Uterus (tissue), 2 donors: ENCODE measurements around the gene SPATA9.

Experiments used
- CTCF ChIP-seq, 4 experiments: fragments of 200-600 bp in 2 of 4; fragments of 450-650 bp in 2 of 4; sonication (generic) in 2 of 4; IDR thresholded peaks; one replicate each; pipeline ENCODE4 v1.5.1; 2016 to 2019; ENCODE audit warnings: antibody characterized with exemption in 4 of 4, mild to moderate bottlenecking in 2 of 4, moderate library complexity in 1 of 4
- POLR2A ChIP-seq, 2 donors: fragments of 450-650 bp; IDR thresholded peaks; one replicate each; pipeline ENCODE4 v1.6.1; 2016; ENCODE audit warnings: antibody characterized with exemption in 2 of 2, mild to moderate bottlenecking in 1 of 2, moderate library complexity in 1 of 2

- TF ChIP-seq CTCF (IDR thresholded peaks at IDR 0.05), result no peak
- TF ChIP-seq POLR2A (IDR thresholded peaks at IDR 0.05), result no peak
Measured at GRCh38 chr5:95667061-95667618, 15.7 kb downstream of the SPATA9 start.
